SK-N-MC (cell line): Measurements from ENCODE around the gene ESPNL.

Experiments
- EZH2 ChIP-seq: fragments of 200-600 bp; sonication (generic); IDR thresholded peaks from one replicate; pipeline ENCODE4 v1.6.1; 2017; ENCODE audit warnings: antibody characterized with exemption
- POLR2AphosphoS5 ChIP-seq: IDR thresholded peaks from 2 replicates; pipeline ENCODE4 v1.6.1; 2012; ENCODE audit warnings: mild to moderate bottlenecking, low read depth, low read length, borderline replicate concordance

DNA sequence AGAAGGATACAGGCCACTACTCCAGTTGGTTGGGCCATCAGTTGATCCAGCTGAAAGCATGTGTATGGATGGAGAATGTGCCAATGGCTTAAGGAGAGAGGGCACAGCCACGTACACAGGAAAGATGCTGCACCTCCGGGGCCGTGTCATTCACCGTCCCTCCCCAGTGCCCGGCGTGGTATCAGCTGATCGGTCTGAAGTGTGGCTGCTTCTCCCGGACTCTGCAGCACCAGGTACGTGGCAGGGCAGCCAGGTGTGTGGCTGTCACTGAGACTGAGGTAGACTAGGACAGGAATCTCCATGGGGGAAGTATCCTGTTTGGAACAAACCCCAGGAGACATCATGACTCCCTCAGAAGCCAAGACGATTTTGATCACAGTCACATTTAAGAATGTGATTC, 54.4 kb downstream of the ESPNL start:
- no peak for TF ChIP-seq POLR2AphosphoS5
- TF ChIP-seq EZH2: no peak
